Thyroid gland (tissue), 4 donors: ENCODE measurements around the gene NDUFAF5.

Source experiments
- CTCF ChIP-seq, 6 experiments: fragments of 200-600 bp in 3 of 6; fragments of 450-650 bp in 3 of 6; sonication (generic) in 3 of 6; IDR thresholded peaks; one replicate each; pipeline ENCODE4 v1.5.1; 2016 to 2019; ENCODE audit warnings: antibody characterized with exemption in 6 of 6, mild to moderate bottlenecking in 2 of 6, inconsistent platforms in 1 of 6, moderate library complexity in 1 of 6
- POLR2A ChIP-seq, 2 donors: fragments of 450-650 bp; IDR thresholded peaks; one replicate each; pipeline ENCODE4 v1.6.1; 2017; ENCODE audit warnings: antibody characterized with exemption in 2 of 2, mild to moderate bottlenecking in 2 of 2, moderate library complexity in 1 of 2

DNA sequence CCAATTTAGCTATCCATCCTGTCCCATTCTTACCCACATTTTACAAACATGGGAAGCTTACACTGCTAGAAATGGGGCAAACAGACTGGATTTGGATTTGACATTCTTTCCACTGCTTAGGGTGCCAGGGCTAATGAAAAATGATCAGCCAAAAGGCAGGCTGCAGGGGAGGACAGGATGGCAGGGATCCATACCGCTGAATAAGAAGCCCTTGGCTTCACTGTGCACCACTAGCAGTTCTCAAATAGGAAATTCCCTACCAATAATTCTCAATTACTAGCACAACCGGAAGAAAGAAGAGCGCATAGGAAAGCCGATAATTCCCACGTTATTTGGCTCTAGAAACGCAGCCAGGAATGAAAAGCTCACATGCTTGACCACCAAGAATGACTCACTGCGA is 73.1 kb downstream of the NDUFAF5 start:
- TF ChIP-seq POLR2A (IDR thresholded peaks at IDR 0.05) (no peak), CTCF (IDR thresholded peaks at IDR 0.05) (no peak)
